K562 (cell line): Measurements from ENCODE around the gene MYOM3. TPM values are rescaled to one million over a fixed set of nuclear protein-coding genes. Genes with fewer than 3 reads are reported as not detected.

Experiments
- ATAC-seq: fragments of 200-7000 bp; cut with Tn5 transposase; 3 replicates; pipeline ENCODE4 v1.9.1; 2020; ENCODE audit warnings: moderate library complexity
- BruUV-seq: library from RNA; stranded (reverse); fragments of 400-500 nt; replicated peaks from 2 replicates; lab custom pipeline; 2021; lab: Mats Ljungman, UMichigan
- CTCF ChIA-PET: fragments of 300-600 bp; formaldehyde crosslinking; extraction: SDS; loops from one replicate; lab custom pipeline; 2021; ENCODE audit warnings: low intra/inter-chr PET ratio; lab: Yijun Ruan, JAX
- POLR2A ChIA-PET: fragments of 300-600, 350-650 bp; sonication (Branson Sonifier 250); formaldehyde crosslinking; extraction: SDS; loops from one replicate; lab custom pipeline; 2021; ENCODE audit warnings: antibody characterized with exemption, inconsistent platforms; lab: Yijun Ruan, JAX
- DNase-seq, 4 experiments: peaks; one replicate each; pipeline versions ENCODE4 v3.0.0 to v3.0.0-alpha.2; 2011 to 2018; ENCODE audit warnings: low spot score in 3 of 4, mixed read lengths in 3 of 4; ENCODE audit errors: extremely low read depth in 1 of 4
- FAIRE-seq: peaks from 2 replicates; lab custom pipeline; 2011; peaks lifted over from hg19 to GRCh38; lab: Jason Lieb, UNC
- H2AFZ ChIP-seq: 2 replicates; pipeline ENCODE4 v1.6.0; 2011; ENCODE audit warnings: low read depth, low read length, control low read depth, inconsistent platforms
- H3K27ac ChIP-seq: fragments of 200-600 bp; 3 replicates; pipeline ENCODE4 v1.8.0; 2011; ENCODE audit warnings: low read depth, mild to moderate bottlenecking, control low read depth, inconsistent platforms, low read length, moderate library complexity, mixed read lengths; ENCODE audit errors: extremely low read depth
- H3K27me3 ChIP-seq, 2 experiments: fragments of 300-600 bp in 1 of 2; 2 replicates in 1 of 2; 3 replicates in 1 of 2; pipeline versions ENCODE4 v1.6.0 to v1.8.0; 2011; ENCODE audit warnings: inconsistent platforms in 2 of 2, low read length in 2 of 2, mild to moderate bottlenecking in 1 of 2, mixed read lengths in 1 of 2, moderate library complexity in 1 of 2; ENCODE audit not compliant: control insufficient read depth in 2 of 2, insufficient read depth in 2 of 2
- H3K36me3 ChIP-seq: fragments of 300-600 bp; 3 replicates; pipeline ENCODE4 v1.8.0; 2011; ENCODE audit warnings: mild to moderate bottlenecking, low read length, inconsistent platforms; ENCODE audit not compliant: control insufficient read depth, insufficient read depth
- H3K4me1 ChIP-seq, 2 experiments: fragments of 200-600 bp in 1 of 2; replicated peaks in 1 of 2; 2 replicates in 1 of 2; 3 replicates in 1 of 2; pipeline versions ENCODE4 v1.5.1 to v1.8.0; 2011; ENCODE audit warnings: inconsistent platforms in 2 of 2, low read length in 2 of 2, mild to moderate bottlenecking in 1 of 2, mixed read lengths in 1 of 2, moderate library complexity in 1 of 2; ENCODE audit not compliant: control insufficient read depth in 2 of 2, insufficient read depth in 2 of 2
- H3K4me2 ChIP-seq: 2 replicates; pipeline ENCODE4 v1.6.1; 2011; ENCODE audit warnings: low read length, control low read depth, inconsistent platforms, mixed read lengths; ENCODE audit not compliant: insufficient read depth
- H3K4me3 ChIP-seq: fragments of 200-600 bp; sonication (generic), shearing (Covaris generic); 2 replicates; pipeline ENCODE4 v1.5.1; 2016; ENCODE audit warnings: control low read depth, inconsistent platforms
- H3K79me2 ChIP-seq: fragments of 200-600 bp; 3 replicates; pipeline ENCODE4 v1.8.0; 2011; ENCODE audit warnings: low read length, inconsistent platforms; ENCODE audit not compliant: control insufficient read depth, insufficient read depth
- H3K9ac ChIP-seq, 2 experiments: 2 replicates each; pipeline versions ENCODE4 v1.6.0 to v1.6.1; 2011; ENCODE audit warnings: low read depth in 2 of 2, low read length in 2 of 2, control low read depth in 1 of 2, inconsistent platforms in 1 of 2, mild to moderate bottlenecking in 1 of 2, mixed read lengths in 1 of 2; ENCODE audit not compliant: insufficient read depth in 1 of 2
- H3K9me1 ChIP-seq: one replicate; pipeline ENCODE4 v1.6.0; 2011; ENCODE audit warnings: inconsistent platforms, mild to moderate bottlenecking, low read length, moderate library complexity; ENCODE audit not compliant: control insufficient read depth, insufficient read depth
- H3K9me3 ChIP-seq: replicated peaks from 2 replicates; pipeline ENCODE4 v1.5.1; 2011; ENCODE audit warnings: low read depth, low read length, inconsistent platforms; ENCODE audit not compliant: control insufficient read depth, insufficient read depth
- H4K20me1 ChIP-seq: replicated peaks from 2 replicates; pipeline ENCODE4 v1.6.1; 2011; ENCODE audit warnings: low read length, inconsistent platforms, mixed read lengths; ENCODE audit not compliant: control insufficient read depth, insufficient read depth
- ZNF668 ChIP-seq: fragments of 250-450 bp; sonication (Bioruptor Pico); IDR thresholded peaks from 2 replicates; pipeline ENCODE4 v1.8.0; 2022; ENCODE audit warnings: mild to moderate bottlenecking, inconsistent platforms
- WGBS: fragments of 100-300 bp; shearing (Covaris generic); methylation state at CpG from one replicate; pipeline ENCODE4 v1.1.6; 2016; ENCODE audit warnings: low coverage, mixed read lengths; ENCODE audit not compliant: insufficient coverage; ENCODE audit errors: missing lambda C conversion rate; 5-methylcytosine and 5-hydroxymethylcytosine counted together
- in situ Hi-C: fragments of 300-500 bp; cut with MboI; formaldehyde crosslinking; loops from 4 replicates; pipeline ENCODE4 v1.15.0; 2018; ENCODE audit warnings: inconsistent platforms, mixed read lengths
- intact Hi-C: fragments of 100-400 bp; cut with micrococcal nuclease; formaldehyde crosslinking; loops from 2 replicates; pipeline ENCODE4 v1.14.2; 2022
- polyA plus RNA-seq, 8 experiments: library from polyadenylated mRNA; depleted of rRNA in 4 of 8; stranded (reverse) in 5 of 8; unstranded in 3 of 8; fragments of >200 nt; fragmentation: Nextera tagmentation in 2 of 8; fragmentation: Illumina TruSeq in 1 of 8; extraction: Ambion mirVana in 2 of 8; extraction: Trizol in 1 of 8; gene quantifications; 2 replicates each; pipeline versions ENCODE4 v1.2.1 to v1.2.3, GENCODE V29; 2011 to 2014; ENCODE audit warnings: inconsistent platforms in 1 of 8, missing spikeins in 1 of 8
- total RNA-seq, 7 experiments: library from RNA; depleted of rRNA in 6 of 7; stranded (reverse); fragments of >200 nt in 6 of 7; fragmentation: Illumina TruSeq in 2 of 7; extraction: Trizol in 2 of 7; gene quantifications; 2 replicates each; pipeline versions ENCODE4 v1.2.1 to v1.2.3, GENCODE V29; 2011 to 2021; ENCODE audit warnings: low replicate concordance in 1 of 7
- TF ChIP-seq, protein P1 (sequence below): fragments of 450-650 bp; formaldehyde crosslinking; IDR thresholded peaks from 2 replicates; pipeline ENCODE4 v1.4.0; 2020; ENCODE audit warnings: mild to moderate bottlenecking, moderate library complexity
- TF ChIP-seq, protein P2 (sequence below): sonication (generic); formaldehyde crosslinking; IDR thresholded peaks from 2 replicates; pipeline ENCODE4 v1.8.1; 2023; ENCODE audit warnings: mild to moderate bottlenecking, missing genetic modification reagents

Gene MYOM3
- total and polyA plus RNA-seq, 9 of the 15 experiments (the other 6 are each of a cell fraction or from before 2014, with no cell fraction given): 0.01 TPM; not detected in 8

DNA sequence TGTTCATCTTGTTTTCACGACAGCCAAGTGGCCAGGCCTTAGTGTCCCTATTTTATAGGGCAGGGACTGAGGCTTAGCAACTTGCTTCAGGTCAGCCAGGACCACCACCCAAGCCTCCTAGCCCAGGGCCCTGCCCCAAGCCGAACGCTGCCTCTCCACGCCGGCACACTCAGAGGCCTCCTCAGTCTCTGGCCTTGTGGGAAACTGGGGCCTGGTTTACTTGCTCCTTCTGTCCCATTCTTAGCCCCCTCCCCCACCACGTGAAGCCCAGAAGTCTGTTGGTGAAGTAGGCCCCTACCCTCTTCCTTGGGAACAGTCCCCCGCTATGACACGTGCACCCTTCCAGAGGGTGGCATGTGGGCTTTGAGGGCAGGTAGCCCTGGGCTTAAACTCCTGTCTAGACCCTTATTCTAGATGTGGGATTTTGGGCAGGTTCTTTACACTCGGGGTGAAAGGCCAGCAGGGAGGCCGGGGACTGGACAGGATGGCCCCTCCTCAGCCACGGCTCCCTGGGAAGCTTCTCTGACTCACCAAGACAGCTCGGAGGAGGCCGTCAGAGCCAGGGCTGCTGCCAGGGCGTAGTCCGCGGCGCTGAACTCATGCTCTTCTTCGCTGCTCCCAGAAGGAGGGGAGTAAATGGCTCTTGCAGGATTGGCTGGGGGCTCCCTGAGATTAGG lies 4.3 kb downstream of the MYOM3 start:
- H3K27ac ChIP-seq: no peak overlapping the region
- H3K4me1 ChIP-seq: peaks cover 2 to 33% of the 10 kb centered on the region in 2 experiments; a peak in 4 of 5 replicates
- 15% methylated on average over 18 of the region's 18 CpGs for WGBS
- H3K4me3 ChIP-seq: no peak overlapping the region
- DNase-seq (no peak), FAIRE-seq (no peak), ATAC-seq (no peak)
- H3K79me2 ChIP-seq: no peaks in the 10 kb centered on the region
- peaks cover 10% of the 10 kb centered on the region for H4K20me1 ChIP-seq
- TF ChIP-seq, protein P1, sequence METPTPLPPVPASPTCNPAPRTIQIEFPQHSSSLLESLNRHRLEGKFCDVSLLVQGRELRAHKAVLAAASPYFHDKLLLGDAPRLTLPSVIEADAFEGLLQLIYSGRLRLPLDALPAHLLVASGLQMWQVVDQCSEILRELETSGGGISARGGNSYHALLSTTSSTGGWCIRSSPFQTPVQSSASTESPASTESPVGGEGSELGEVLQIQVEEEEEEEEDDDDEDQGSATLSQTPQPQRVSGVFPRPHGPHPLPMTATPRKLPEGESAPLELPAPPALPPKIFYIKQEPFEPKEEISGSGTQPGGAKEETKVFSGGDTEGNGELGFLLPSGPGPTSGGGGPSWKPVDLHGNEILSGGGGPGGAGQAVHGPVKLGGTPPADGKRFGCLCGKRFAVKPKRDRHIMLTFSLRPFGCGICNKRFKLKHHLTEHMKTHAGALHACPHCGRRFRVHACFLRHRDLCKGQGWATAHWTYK (CRISPR knock-in tag): no peak
- TF ChIP-seq ZNF668 (CRISPR knock-in tag): no peak
- TF ChIP-seq, protein P2, sequence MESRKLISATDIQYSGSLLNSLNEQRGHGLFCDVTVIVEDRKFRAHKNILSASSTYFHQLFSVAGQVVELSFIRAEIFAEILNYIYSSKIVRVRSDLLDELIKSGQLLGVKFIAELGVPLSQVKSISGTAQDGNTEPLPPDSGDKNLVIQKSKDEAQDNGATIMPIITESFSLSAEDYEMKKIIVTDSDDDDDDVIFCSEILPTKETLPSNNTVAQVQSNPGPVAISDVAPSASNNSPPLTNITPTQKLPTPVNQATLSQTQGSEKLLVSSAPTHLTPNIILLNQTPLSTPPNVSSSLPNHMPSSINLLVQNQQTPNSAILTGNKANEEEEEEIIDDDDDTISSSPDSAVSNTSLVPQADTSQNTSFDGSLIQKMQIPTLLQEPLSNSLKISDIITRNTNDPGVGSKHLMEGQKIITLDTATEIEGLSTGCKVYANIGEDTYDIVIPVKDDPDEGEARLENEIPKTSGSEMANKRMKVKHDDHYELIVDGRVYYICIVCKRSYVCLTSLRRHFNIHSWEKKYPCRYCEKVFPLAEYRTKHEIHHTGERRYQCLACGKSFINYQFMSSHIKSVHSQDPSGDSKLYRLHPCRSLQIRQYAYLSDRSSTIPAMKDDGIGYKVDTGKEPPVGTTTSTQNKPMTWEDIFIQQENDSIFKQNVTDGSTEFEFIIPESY (CRISPR knock-in tag): peak; percentile 62
- ChIA-PET CTCF (no interaction called here), POLR2A (no interaction called here)
- no peak overlapping the region; a peak in 1 of 4 replicates for H3K9ac ChIP-seq
- no peaks in the 10 kb centered on the region for H3K9me1 ChIP-seq
- H3K9me3 ChIP-seq: no peaks in the 10 kb centered on the region
- peaks cover 36 to 68% of the 10 kb centered on the region in 2 experiments; a peak in 4 of 5 replicates for H3K27me3 ChIP-seq
- in situ Hi-C loops: no loop called here
- intact Hi-C loops: no loop called here
- BruUV-seq: no TSS peak
- H2AFZ ChIP-seq: no peak overlapping the region
- H3K4me2 ChIP-seq: no peak overlapping the region
- no peaks in the 10 kb centered on the region for H3K36me3 ChIP-seq
